Measurements from ENCODE around the gene COX8C. TPM values are rescaled to one million over a fixed set of nuclear protein-coding genes. Genes with fewer than 3 reads are reported as not detected.
A peak's percentile ranks its signal among the peaks of the same experiment; 100 is the strongest.
"Not testable (repeated sequence)": the region's sequence is repeated elsewhere in the genome, so short reads cannot be mapped to it uniquely, and the experiment has no call there.

Gene COX8C
- total RNA-seq, 2 experiments from 2014 or later: not detected

GRCh38 chr14:93337143-93337753 lies 9.7 kb upstream of the COX8C start:
- H3K36me3 Mint-ChIP-seq (ENCODE audit: low read depth): peaks cover 2% of the 10 kb centered on the region
- H3K4me3 Mint-ChIP-seq: no peak overlapping the region
- ChIA-PET CTCF (interaction anchor here (0.6 to 0.8 kb wide), 2 partner anchors 85 to 256 kb away, joined by 3 read pairs; no protein-coding TSS in a partner anchor), POLR2A (no interaction called here)
- no peaks in the 10 kb centered on the region for H3K9me3 Mint-ChIP-seq (ENCODE audit: low read depth)
- H3K4me1 Mint-ChIP-seq: peaks cover 11% of the 10 kb centered on the region
- DNase-seq: peak; percentile 48
- intact Hi-C loops (cut with DNase I, micrococcal nuclease): loop anchor here in 1 of 2 experiments (10.0 kb wide), 1 partner anchor 1818 kb away; the partner anchor contains the start of gene DICER1
- no peak overlapping the region for H3K27ac Mint-ChIP-seq
- peaks cover 2% of the 10 kb centered on the region for H3K27me3 Mint-ChIP-seq
- no peak for ATAC-seq

GRCh38 chr14:93337884-93338283 lies 9.1 kb upstream of the COX8C start:
- H3K4me3 Mint-ChIP-seq: no peak overlapping the region
- intact Hi-C loops (cut with DNase I, micrococcal nuclease): loop anchor here in 1 of 2 experiments (10.0 kb wide), 1 partner anchor 1817 kb away; the partner anchor contains the start of gene DICER1
- peaks cover 2% of the 10 kb centered on the region for H3K27me3 Mint-ChIP-seq
- H3K9me3 Mint-ChIP-seq (ENCODE audit: low read depth): no peaks in the 10 kb centered on the region
- ChIA-PET CTCF (interaction anchor here (0.8 to 1.4 kb wide), 2 partner anchors 42 to 256 kb away, joined by 3 read pairs; no protein-coding TSS in a partner anchor), POLR2A (no interaction called here)
- no peak for ATAC-seq
- peaks cover 11% of the 10 kb centered on the region for H3K4me1 Mint-ChIP-seq
- no peak for DNase-seq
- peaks cover 3% of the 10 kb centered on the region for H3K36me3 Mint-ChIP-seq (ENCODE audit: low read depth)
- H3K27ac Mint-ChIP-seq: no peak overlapping the region

- ATAC-seq (no peak), DNase-seq (no peak)
- Mint-ChIP-seq H3K4me1 (no peaks in the 10 kb centered on the region), H3K36me3 (ENCODE audit: low read depth) (peaks cover 3% of the 10 kb centered on the region), H3K4me3 (no peak overlapping the region), H3K9me3 (ENCODE audit: low read depth) (peaks cover 3% of the 10 kb centered on the region), H3K27me3 (peaks cover 2% of the 10 kb centered on the region), H3K27ac (no peak overlapping the region)
- ChIA-PET POLR2A (no interaction called here), CTCF (no interaction called here)
- intact Hi-C loops (cut with DNase I, micrococcal nuclease): no loop called here
Observed at GRCh38 chr14:93343266-93343665, 3.7 kb upstream of the COX8C start.

DNA sequence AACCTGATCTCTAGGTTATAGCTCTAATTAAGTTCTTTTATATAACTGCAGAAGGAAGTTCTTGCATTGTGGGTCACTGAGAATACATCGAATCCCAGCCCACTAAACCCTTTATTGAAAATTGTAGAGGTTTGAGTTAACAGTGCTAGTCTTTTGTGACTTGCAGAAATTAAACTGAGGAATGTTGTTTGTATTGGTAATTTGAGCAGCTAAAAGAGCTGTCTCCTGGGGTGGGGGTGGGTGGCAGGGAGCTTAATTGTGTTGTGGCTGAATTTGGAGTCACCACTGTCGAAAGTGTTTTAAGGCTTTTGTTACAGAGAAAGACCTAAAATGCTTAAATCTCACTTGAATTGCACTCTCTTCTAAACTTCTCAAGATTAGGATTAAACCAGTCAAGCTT lies 3.2 kb upstream of the COX8C start:
- CTCF ChIA-PET: no interaction called here

GRCh38 chr14:93347850-93348249 lies 868 bp downstream of the COX8C start:
- ATAC-seq: no peak
- no peaks in the 10 kb centered on the region for H3K27me3 Mint-ChIP-seq
- POLR2A ChIA-PET: no interaction called here
- CTCF ChIA-PET: interaction anchor here (0.6 kb wide), 1 partner anchor 1277 kb away, joined by 3 read pairs; no protein-coding TSS in a partner anchor
- intact Hi-C loops (cut with DNase I, micrococcal nuclease): no loop called here
- no peak for DNase-seq
- no peak overlapping the region for H3K27ac Mint-ChIP-seq
- H3K4me3 Mint-ChIP-seq: no peak overlapping the region
- H3K4me1 Mint-ChIP-seq: no peaks in the 10 kb centered on the region
- peaks cover 3% of the 10 kb centered on the region for H3K9me3 Mint-ChIP-seq (ENCODE audit: low read depth)
- H3K36me3 Mint-ChIP-seq (ENCODE audit: low read depth): no peaks in the 10 kb centered on the region

More for the DNA sequence above, 3.2 kb upstream of the COX8C start:
- peaks cover 3% of the 10 kb centered on the region for H3K9me3 Mint-ChIP-seq (ENCODE audit: low read depth)
- DNase-seq: no peak
- POLR2A ChIA-PET: no interaction called here
- no peak overlapping the region for H3K27ac Mint-ChIP-seq
- no peak overlapping the region for H3K4me3 Mint-ChIP-seq
- no peak for ATAC-seq
- H3K36me3 Mint-ChIP-seq (ENCODE audit: low read depth): peaks cover 3% of the 10 kb centered on the region
- peaks cover 2% of the 10 kb centered on the region for H3K27me3 Mint-ChIP-seq
- intact Hi-C loops (cut with DNase I, micrococcal nuclease): no loop called here
- H3K4me1 Mint-ChIP-seq: no peaks in the 10 kb centered on the region

GRCh38 chr14:93348292-93348691 lies 1.3 kb downstream of the COX8C start:
- CTCF ChIA-PET: interaction anchor here (0.6 kb wide), 1 partner anchor 1278 kb away, joined by 3 read pairs; no protein-coding TSS in a partner anchor
- POLR2A ChIA-PET: no interaction called here

DNA sequence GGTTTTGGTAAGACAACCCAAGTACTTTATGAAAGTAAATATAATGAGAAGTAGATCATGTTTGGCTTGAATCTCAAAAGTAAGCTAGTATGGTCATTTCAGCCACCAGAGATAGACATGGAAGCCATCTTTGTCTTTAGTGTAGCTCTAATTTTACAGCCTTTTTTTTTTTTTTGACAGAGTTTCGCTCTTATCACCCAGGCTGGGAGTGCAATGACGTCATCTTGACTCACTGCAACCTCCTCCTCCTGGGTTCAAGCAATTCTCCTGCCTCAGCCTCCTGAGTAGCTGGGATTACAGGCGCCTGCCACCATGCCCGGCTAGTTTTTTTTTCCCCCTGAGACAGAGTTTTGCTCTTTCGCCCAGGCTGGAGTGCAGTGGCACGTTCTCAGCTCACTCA lies 7.9 kb downstream of the COX8C start:
- H3K4me3 Mint-ChIP-seq; POLR2A ChIA-PET; H3K4me1 Mint-ChIP-seq; H3K27ac Mint-ChIP-seq; DNase-seq; H3K27me3 Mint-ChIP-seq; intact Hi-C loops (cut with DNase I, micrococcal nuclease); ATAC-seq; H3K36me3 Mint-ChIP-seq (ENCODE audit: low read depth); H3K9me3 Mint-ChIP-seq (ENCODE audit: low read depth): not testable (repeated sequence)
- CTCF ChIA-PET: interaction anchor here (0.6 to 0.7 kb wide), 2 partner anchors 8 to 810 kb away, joined by 3 read pairs; no protein-coding TSS in a partner anchor

More at GRCh38 chr14:93348292-93348691, 1.3 kb downstream of the COX8C start:
- no peak for ATAC-seq
- Mint-ChIP-seq H3K4me3 (no peak overlapping the region), H3K27me3 (no peaks in the 10 kb centered on the region), H3K27ac (no peak overlapping the region), H3K9me3 (ENCODE audit: low read depth) (peaks cover 3% of the 10 kb centered on the region), H3K4me1 (no peaks in the 10 kb centered on the region), H3K36me3 (ENCODE audit: low read depth) (no peaks in the 10 kb centered on the region)
- intact Hi-C loops (cut with DNase I, micrococcal nuclease): no loop called here
- DNase-seq: no peak

DNA sequence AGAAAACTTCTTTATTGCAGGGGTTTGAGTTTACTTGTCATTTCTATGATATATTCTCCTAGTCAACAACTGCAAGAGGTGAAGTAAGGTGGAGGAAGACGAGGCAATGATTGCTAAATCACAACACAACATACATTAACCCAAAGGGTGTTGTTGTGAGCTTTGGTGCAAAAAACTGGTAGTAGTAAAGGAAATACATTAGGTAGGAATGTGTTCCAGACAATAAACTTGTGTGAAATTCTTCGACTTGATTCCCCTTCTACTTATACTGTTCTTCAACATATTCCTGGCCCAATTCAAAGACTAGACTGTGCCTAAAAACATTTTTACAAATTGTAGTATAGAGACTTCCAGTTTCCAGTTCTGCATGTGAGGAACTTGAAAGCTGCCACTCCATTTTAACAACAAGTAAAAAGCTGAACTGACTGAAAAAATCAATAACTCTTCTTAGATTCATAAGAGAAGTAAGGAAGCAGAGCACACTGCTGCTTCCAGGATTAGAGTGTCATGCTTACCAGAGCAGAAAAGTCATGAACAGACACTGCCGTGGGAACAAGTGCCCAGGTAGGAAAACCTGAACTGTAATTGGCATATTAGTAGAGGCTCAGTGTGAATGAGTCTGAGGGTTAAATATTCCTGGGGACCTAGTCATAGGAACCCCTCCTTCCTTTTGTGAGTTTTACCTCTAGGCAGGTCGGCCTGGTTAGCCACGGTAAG lies 22.2 kb downstream of the COX8C start:
- Mint-ChIP-seq H3K27me3 (peaks cover 10% of the 10 kb centered on the region), H3K27ac (no peak overlapping the region), H3K4me3 (no peak overlapping the region), H3K4me1 (no peaks in the 10 kb centered on the region), H3K36me3 (ENCODE audit: low read depth) (no peaks in the 10 kb centered on the region), H3K9me3 (ENCODE audit: low read depth) (no peaks in the 10 kb centered on the region)
- CTCF ChIA-PET: interaction anchor here (1.3 kb wide), 1 partner anchor 256 kb away, joined by 4 read pairs; no protein-coding TSS in a partner anchor
- POLR2A ChIA-PET: no interaction called here
- DNase-seq: no peak
- ATAC-seq: no peak
- intact Hi-C loops (cut with DNase I, micrococcal nuclease): no loop called here

- DNase-seq: no peak
- H3K4me1 Mint-ChIP-seq: no peaks in the 10 kb centered on the region
- H3K4me3 Mint-ChIP-seq: no peak overlapping the region
- no peak overlapping the region for H3K27ac Mint-ChIP-seq
- no peak for ATAC-seq
- ChIA-PET POLR2A (no interaction called here), CTCF (interaction anchor here (1.3 kb wide), 1 partner anchor 257 kb away, joined by 4 read pairs; no protein-coding TSS in a partner anchor)
- intact Hi-C loops (cut with DNase I, micrococcal nuclease): no loop called here
- H3K9me3 Mint-ChIP-seq (ENCODE audit: low read depth): no peaks in the 10 kb centered on the region
- H3K36me3 Mint-ChIP-seq (ENCODE audit: low read depth): no peaks in the 10 kb centered on the region
- H3K27me3 Mint-ChIP-seq: peaks cover 10% of the 10 kb centered on the region
Observed at GRCh38 chr14:93369713-93370266, 22.8 kb downstream of the COX8C start.

- ChIA-PET CTCF (no interaction called here), POLR2A (no interaction called here)
- Mint-ChIP-seq H3K4me1 (no peaks in the 10 kb centered on the region), H3K27me3 (peaks cover 10% of the 10 kb centered on the region), H3K4me3 (no peak overlapping the region), H3K9me3 (ENCODE audit: low read depth) (no peaks in the 10 kb centered on the region), H3K36me3 (ENCODE audit: low read depth) (no peaks in the 10 kb centered on the region), H3K27ac (no peak overlapping the region)
- ATAC-seq (no peak), DNase-seq (no peak)
- intact Hi-C loops (cut with DNase I, micrococcal nuclease): no loop called here
Observed at GRCh38 chr14:93375673-93376156, 28.7 kb downstream of the COX8C start.

GRCh38 chr14:93379831-93380230 lies 32.8 kb downstream of the COX8C start:
- no peak for DNase-seq
- no peaks in the 10 kb centered on the region for H3K36me3 Mint-ChIP-seq (ENCODE audit: low read depth)
- ATAC-seq: no peak
- no peaks in the 10 kb centered on the region for H3K4me1 Mint-ChIP-seq
- no peak overlapping the region for H3K4me3 Mint-ChIP-seq
- POLR2A ChIA-PET: no interaction called here
- H3K27me3 Mint-ChIP-seq: peaks cover 19% of the 10 kb centered on the region
- intact Hi-C loops (cut with DNase I, micrococcal nuclease): no loop called here
- no peak overlapping the region for H3K27ac Mint-ChIP-seq
- CTCF ChIA-PET: no interaction called here
- H3K9me3 Mint-ChIP-seq (ENCODE audit: low read depth): peaks cover 2% of the 10 kb centered on the region
